Mesenchymal stem cell (in vitro differentiated cells and primary cell): Measurements from ENCODE around the gene TANC1.

Experiments used
- DNase-seq: peaks from one replicate; pipeline ENCODE4 v3.0.0-alpha.2; 2013
- H2AFZ ChIP-seq: one replicate; pipeline ENCODE4 v1.6.1; 2013; ENCODE audit warnings: low read depth, mild to moderate bottlenecking, control low read depth, inconsistent platforms, low read length, moderate library complexity
- H2AK5ac ChIP-seq: 2 replicates; pipeline ENCODE4 v1.6.1; 2013; ENCODE audit warnings: low read length, moderate library complexity, mild to moderate bottlenecking, inconsistent platforms; ENCODE audit not compliant: severe bottlenecking
- H2BK120ac ChIP-seq: one replicate; pipeline ENCODE4 v1.6.1; 2013; ENCODE audit warnings: low read depth, mild to moderate bottlenecking, inconsistent platforms, low read length, moderate library complexity
- H2BK12ac ChIP-seq, 2 experiments: one replicate each; pipeline ENCODE4 v1.6.1; 2013; ENCODE audit warnings: inconsistent platforms in 2 of 2, low read length in 2 of 2, mild to moderate bottlenecking in 2 of 2, moderate library complexity in 2 of 2, control low read depth in 1 of 2
- H2BK15ac ChIP-seq: one replicate; pipeline ENCODE4 v1.6.1; 2013; ENCODE audit warnings: mild to moderate bottlenecking, low read depth, inconsistent platforms; ENCODE audit not compliant: poor library complexity, severe bottlenecking
- H2BK5ac ChIP-seq: 2 replicates; pipeline ENCODE4 v1.6.1; 2013; ENCODE audit warnings: low read depth, mild to moderate bottlenecking, low read length, control low read depth, inconsistent platforms; ENCODE audit not compliant: poor library complexity, severe bottlenecking
- H3K14ac ChIP-seq, 2 experiments: one replicate each; pipeline ENCODE4 v1.6.1; 2013; ENCODE audit warnings: inconsistent platforms in 2 of 2, low read length in 2 of 2, control low read depth in 1 of 2, mild to moderate bottlenecking in 1 of 2, moderate library complexity in 1 of 2
- H3K18ac ChIP-seq, 2 experiments: one replicate each; pipeline ENCODE4 v1.6.1; 2013; ENCODE audit warnings: inconsistent platforms in 2 of 2, low read length in 2 of 2, control low read depth in 1 of 2, low read depth in 1 of 2, mild to moderate bottlenecking in 1 of 2
- H3K23ac ChIP-seq, 2 experiments: one replicate each; pipeline ENCODE4 v1.6.1; 2013; ENCODE audit warnings: inconsistent platforms in 2 of 2, low read length in 2 of 2, mild to moderate bottlenecking in 2 of 2, moderate library complexity in 2 of 2, control low read depth in 1 of 2
- H3K27ac ChIP-seq: 2 replicates; pipeline ENCODE4 v1.5.1; 2013; ENCODE audit warnings: mild to moderate bottlenecking, moderate library complexity, low read length, control low read depth, inconsistent platforms; ENCODE audit not compliant: poor library complexity, severe bottlenecking
- H3K27me3 ChIP-seq, 2 experiments: 2 replicates each; pipeline versions ENCODE4 v1.6.1 to v1.7.0; 2013; ENCODE audit warnings: low read length in 2 of 2, mild to moderate bottlenecking in 2 of 2, moderate library complexity in 2 of 2, control low read depth in 1 of 2, inconsistent platforms in 1 of 2; ENCODE audit not compliant: control insufficient read depth in 1 of 2, insufficient read depth in 1 of 2
- H3K36me3 ChIP-seq, 2 experiments: 2 replicates each; pipeline versions ENCODE4 v1.6.1 to v1.7.0; 2013; ENCODE audit warnings: low read length in 2 of 2, control low read depth in 1 of 2, inconsistent platforms in 1 of 2, low read depth in 1 of 2, mild to moderate bottlenecking in 1 of 2; ENCODE audit not compliant: insufficient read depth in 2 of 2, control insufficient read depth in 1 of 2
- H3K4ac ChIP-seq, 2 experiments: one replicate each; pipeline ENCODE4 v1.6.1; 2013; ENCODE audit warnings: inconsistent platforms in 2 of 2, low read length in 2 of 2, mild to moderate bottlenecking in 2 of 2, moderate library complexity in 2 of 2, control low read depth in 1 of 2, low read depth in 1 of 2
- H3K4me1 ChIP-seq: 2 replicates; pipeline ENCODE4 v1.6.1; 2013; ENCODE audit warnings: low read depth, low read length, control low read depth; ENCODE audit not compliant: control insufficient read depth, insufficient read depth
- H3K4me2 ChIP-seq: 2 replicates; pipeline ENCODE4 v1.6.1; 2013; ENCODE audit warnings: low read length, mild to moderate bottlenecking, inconsistent platforms; ENCODE audit not compliant: poor library complexity, severe bottlenecking
- H3K4me3 ChIP-seq, 2 experiments: 2 replicates each; pipeline versions ENCODE4 v1.5.1 to v1.7.0; 2013; ENCODE audit warnings: low read length in 2 of 2, mild to moderate bottlenecking in 2 of 2, control low read depth in 1 of 2, low read depth in 1 of 2; ENCODE audit not compliant: insufficient read depth in 1 of 2
- H3K79me1 ChIP-seq: replicated peaks from 2 replicates; pipeline ENCODE4 v1.6.1; 2013; ENCODE audit warnings: mild to moderate bottlenecking, control low read depth, low read length, inconsistent platforms; ENCODE audit not compliant: poor library complexity, severe bottlenecking
- H3K9ac ChIP-seq: 2 replicates; pipeline ENCODE4 v1.7.0; 2013; ENCODE audit warnings: mild to moderate bottlenecking, low read length, moderate library complexity
- H3K9me3 ChIP-seq: 2 replicates; pipeline ENCODE4 v1.7.0; 2013; ENCODE audit warnings: mild to moderate bottlenecking, low read length; ENCODE audit not compliant: control insufficient read depth
- H4K8ac ChIP-seq: one replicate; pipeline ENCODE4 v1.6.1; 2013; ENCODE audit warnings: inconsistent platforms, mild to moderate bottlenecking, low read length, moderate library complexity
- H4K91ac ChIP-seq: one replicate; pipeline ENCODE4 v1.6.1; 2013; ENCODE audit warnings: mild to moderate bottlenecking, low read length, inconsistent platforms
- WGBS: methylation state at CpG from one replicate; pipeline ENCODE4 v1.1.7; 2013; ENCODE audit warnings: mixed read lengths; 5-methylcytosine and 5-hydroxymethylcytosine counted together

Gene TANC1

DNA sequence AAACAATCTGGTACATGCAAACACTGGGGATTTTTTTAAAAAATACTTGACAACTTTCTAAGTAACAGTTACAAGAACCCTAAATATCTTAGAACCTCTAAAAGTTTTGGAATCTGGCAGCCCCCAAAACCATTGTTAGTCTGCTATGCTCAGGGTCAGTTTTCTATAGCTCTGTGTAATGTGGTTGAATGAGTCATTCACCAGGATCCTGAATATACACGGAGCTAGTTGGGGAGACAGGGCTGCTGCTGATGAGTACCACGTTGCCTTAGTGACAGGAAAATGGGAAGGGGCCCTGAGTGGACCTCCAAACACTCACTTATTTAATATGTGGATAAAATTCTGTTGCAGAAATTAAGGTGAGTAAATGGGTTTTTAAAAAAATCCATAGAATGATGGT is 36.9 kb upstream of the TANC1 start:
- no peak overlapping the region for H4K91ac ChIP-seq
- no peak overlapping the region for H3K23ac ChIP-seq
- 0% methylated on average over 2 of the region's 2 CpGs for WGBS

GRCh38 chr2:158932131-158932645 is 36.3 kb upstream of the TANC1 start:
- Histone ChIP-seq H4K8ac (no peak overlapping the region), H3K27ac (no peak overlapping the region), H3K23ac (no peak overlapping the region), H4K91ac (no peak overlapping the region), H2BK15ac (no peak overlapping the region), H3K9me3 (no peaks in the 10 kb centered on the region), H3K4me2 (no peak overlapping the region), H3K27me3 (no peaks in the 10 kb centered on the region), H2BK120ac (no peak overlapping the region), H3K4ac (no peak overlapping the region), H3K36me3 (no peaks in the 10 kb centered on the region), H2AK5ac (no peak overlapping the region), H2BK12ac (no peak overlapping the region), H2BK5ac (no peak overlapping the region), H3K4me1 (no peaks in the 10 kb centered on the region), H3K14ac (no peak overlapping the region), H3K79me1 (no peaks in the 10 kb centered on the region), H2AFZ (no peak overlapping the region), H3K18ac (peak overlapping the region; percentile 17 to 18), H3K9ac (peak overlapping the region; percentile 18), H3K4me3 (no peak overlapping the region)
- WGBS = 36% methylated on average over 4 of the region's 4 CpGs
- peak; percentile 57 for DNase-seq

More for the DNA sequence above, 36.9 kb upstream of the TANC1 start:
- H3K4me2 ChIP-seq = no peak overlapping the region
- H2AK5ac ChIP-seq = no peak overlapping the region
- no peak overlapping the region for H2BK120ac ChIP-seq
- no peak overlapping the region for H3K14ac ChIP-seq
- H3K27me3 ChIP-seq = no peaks in the 10 kb centered on the region
- peak overlapping the region; percentile 18 for H3K9ac ChIP-seq
- no peaks in the 10 kb centered on the region for H3K4me1 ChIP-seq
- no peaks in the 10 kb centered on the region for H3K79me1 ChIP-seq
- H3K18ac ChIP-seq = peak overlapping the region in 1 of 2 experiments; percentile 17
- H3K4me3 ChIP-seq = no peak overlapping the region
- no peak overlapping the region for H2BK5ac ChIP-seq
- H3K36me3 ChIP-seq = no peaks in the 10 kb centered on the region
- H2AFZ ChIP-seq = no peak overlapping the region
- no peak overlapping the region for H3K27ac ChIP-seq
- peak; percentile 83 for DNase-seq
- no peak overlapping the region for H4K8ac ChIP-seq
- no peaks in the 10 kb centered on the region for H3K9me3 ChIP-seq
- H3K4ac ChIP-seq = no peak overlapping the region
- no peak overlapping the region for H2BK12ac ChIP-seq
- H2BK15ac ChIP-seq = no peak overlapping the region

GRCh38 chr2:158934170-158934569 is 34.3 kb upstream of the TANC1 start:
- Histone ChIP-seq H3K9ac (no peak overlapping the region), H3K27me3 (no peaks in the 10 kb centered on the region), H3K36me3 (no peaks in the 10 kb centered on the region), H2AK5ac (no peak overlapping the region), H2BK5ac (no peak overlapping the region), H2BK12ac (no peak overlapping the region), H2AFZ (no peak overlapping the region), H4K8ac (no peak overlapping the region), H3K18ac (no peak overlapping the region), H3K4me3 (no peak overlapping the region), H3K4ac (no peak overlapping the region), H2BK15ac (no peak overlapping the region), H2BK120ac (no peak overlapping the region), H3K27ac (no peak overlapping the region), H3K23ac (no peak overlapping the region), H4K91ac (no peak overlapping the region), H3K9me3 (no peaks in the 10 kb centered on the region), H3K14ac (no peak overlapping the region), H3K79me1 (no peaks in the 10 kb centered on the region), H3K4me1 (no peaks in the 10 kb centered on the region), H3K4me2 (no peak overlapping the region)
- no peak for DNase-seq
- WGBS = 83% methylated on average over 1 of the region's 2 CpGs

- H2AK5ac ChIP-seq = no peak overlapping the region
- H2AFZ ChIP-seq = no peak overlapping the region
- no peak overlapping the region for H3K14ac ChIP-seq
- peak overlapping the region; percentile 64 to 75 for H3K18ac ChIP-seq
- no peak overlapping the region for H3K4me2 ChIP-seq
- peak overlapping the region; percentile 86 to 99 for H2BK12ac ChIP-seq
- H3K9ac ChIP-seq = no peak overlapping the region
- no peak overlapping the region for H4K8ac ChIP-seq
- no peak overlapping the region for H2BK5ac ChIP-seq
- WGBS = 63% methylated on average over 3 of the region's 3 CpGs
- H3K4me1 ChIP-seq = no peaks in the 10 kb centered on the region
- peak overlapping the region; percentile 74 for H2BK15ac ChIP-seq
- H3K9me3 ChIP-seq = no peaks in the 10 kb centered on the region
- H3K23ac ChIP-seq = no peak overlapping the region
- H3K4me3 ChIP-seq = no peak overlapping the region
- H2BK120ac ChIP-seq = no peak overlapping the region
- DNase-seq = no peak
- peak overlapping the region in 1 of 2 experiments; percentile 28 for H3K4ac ChIP-seq
- H3K27me3 ChIP-seq = no peaks in the 10 kb centered on the region
- H3K79me1 ChIP-seq = no peaks in the 10 kb centered on the region
- no peak overlapping the region for H3K27ac ChIP-seq
- peak overlapping the region; percentile 89 for H4K91ac ChIP-seq
- H3K36me3 ChIP-seq = no peaks in the 10 kb centered on the region
Measured at GRCh38 chr2:158935617-158936016, 32.8 kb upstream of the TANC1 start.
